CD4-positive, alpha-beta T cell treated with Interleukin-4 for 4 hours (primary cell): ENCODE results near the gene GMNC.

Experiments used
- DNase-seq: peaks from one replicate; pipeline ENCODE4 v3.0.0-alpha.2; 2020

Gene GMNC

DNA sequence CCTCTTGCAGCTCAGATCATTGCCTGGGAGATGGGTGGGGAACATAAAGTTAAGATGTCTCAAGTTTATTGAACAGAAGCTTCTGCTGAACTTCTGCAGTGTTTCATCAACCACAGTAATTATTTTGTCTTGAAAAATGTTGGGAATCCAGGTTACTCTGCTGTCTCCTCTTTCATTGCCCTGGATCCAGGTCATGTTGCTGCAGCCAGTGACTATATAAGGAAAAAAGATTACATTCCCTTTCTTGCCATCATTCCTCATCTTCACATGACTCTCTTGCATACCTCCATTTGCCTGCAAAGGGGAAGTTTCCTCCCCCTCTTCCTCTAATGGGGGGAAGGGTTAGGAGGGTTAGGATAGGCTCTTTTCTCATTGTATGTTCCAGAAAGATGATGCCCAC lies 15.1 kb downstream of the GMNC start:
- no peak for DNase-seq

DNA sequence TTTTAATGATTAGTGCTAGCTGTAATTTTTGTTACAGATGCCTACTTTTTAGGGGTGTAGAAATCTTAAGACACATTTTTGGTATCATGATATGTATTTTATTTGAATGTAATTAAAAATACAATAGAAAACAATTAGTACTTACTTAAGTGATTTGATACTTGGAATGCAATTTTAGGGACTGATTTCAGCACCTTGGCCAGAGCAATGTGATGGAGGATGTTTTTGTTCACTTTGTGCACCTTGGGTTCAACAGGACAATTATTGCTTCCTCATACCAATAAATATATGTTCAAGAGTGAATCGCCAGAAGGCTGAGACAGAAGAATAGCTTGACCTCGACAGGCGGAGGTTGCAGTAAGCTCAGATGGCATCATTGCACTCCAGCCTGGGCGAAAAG lies 22.3 kb downstream of the GMNC start:
- no peak for DNase-seq

DNA sequence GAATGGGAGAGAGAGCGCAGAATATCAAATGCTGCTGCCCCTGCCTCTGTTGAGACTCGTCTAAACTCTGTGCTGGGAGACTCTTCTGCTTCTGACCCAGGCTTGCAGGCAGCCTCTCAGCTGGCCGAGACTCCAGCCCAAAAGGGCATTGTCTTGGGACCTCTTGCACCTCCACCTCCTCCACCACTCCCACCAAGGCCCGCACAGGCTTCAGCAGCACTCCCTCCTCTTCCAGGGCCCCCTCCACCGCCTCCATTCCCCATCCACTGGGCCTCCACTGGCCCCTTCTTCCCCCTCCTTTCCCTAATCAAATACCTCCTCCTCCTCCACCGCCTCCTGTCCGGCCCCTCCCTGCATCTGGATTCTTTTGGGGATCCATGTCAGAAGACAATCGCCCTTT lies 31.3 kb downstream of the GMNC start:
- no peak for DNase-seq

GRCh38 chr3:190830031-190830430 lies 32.5 kb downstream of the GMNC start:
- DNase-seq: no peak

- DNase-seq: no peak
Measured at GRCh38 chr3:190826018-190826417, 36.5 kb downstream of the GMNC start.

DNA sequence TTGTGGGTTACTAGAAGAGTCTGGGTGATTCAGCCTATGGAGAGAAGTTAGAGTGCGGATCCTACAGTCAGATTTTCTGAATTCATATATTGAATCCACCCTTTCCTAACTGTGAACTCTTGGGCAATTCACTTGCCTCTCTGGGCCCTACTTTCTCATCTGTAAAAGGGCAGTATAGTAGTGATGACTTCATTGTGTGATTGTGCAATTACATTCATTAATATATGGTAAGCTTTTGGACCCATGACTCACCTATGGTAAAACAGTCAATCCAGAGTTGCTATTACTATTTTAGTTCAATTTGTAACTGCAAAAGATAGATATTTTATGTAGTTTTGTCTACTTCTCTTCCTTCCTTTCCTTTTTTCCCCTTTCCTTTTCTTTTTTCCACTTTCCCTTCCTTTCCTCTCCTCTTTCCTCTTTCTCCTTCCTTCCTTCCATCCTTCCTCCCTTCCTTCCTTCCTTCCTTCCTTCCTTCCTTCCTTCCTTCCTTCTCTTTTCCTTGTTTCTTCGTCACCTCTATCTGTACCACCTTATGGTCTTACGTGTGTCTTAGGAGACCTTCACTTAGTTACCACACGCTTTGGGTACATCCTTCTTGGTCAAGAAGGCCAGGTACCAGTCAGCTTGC lies 37.0 kb downstream of the GMNC start:
- no peak for DNase-seq

DNA sequence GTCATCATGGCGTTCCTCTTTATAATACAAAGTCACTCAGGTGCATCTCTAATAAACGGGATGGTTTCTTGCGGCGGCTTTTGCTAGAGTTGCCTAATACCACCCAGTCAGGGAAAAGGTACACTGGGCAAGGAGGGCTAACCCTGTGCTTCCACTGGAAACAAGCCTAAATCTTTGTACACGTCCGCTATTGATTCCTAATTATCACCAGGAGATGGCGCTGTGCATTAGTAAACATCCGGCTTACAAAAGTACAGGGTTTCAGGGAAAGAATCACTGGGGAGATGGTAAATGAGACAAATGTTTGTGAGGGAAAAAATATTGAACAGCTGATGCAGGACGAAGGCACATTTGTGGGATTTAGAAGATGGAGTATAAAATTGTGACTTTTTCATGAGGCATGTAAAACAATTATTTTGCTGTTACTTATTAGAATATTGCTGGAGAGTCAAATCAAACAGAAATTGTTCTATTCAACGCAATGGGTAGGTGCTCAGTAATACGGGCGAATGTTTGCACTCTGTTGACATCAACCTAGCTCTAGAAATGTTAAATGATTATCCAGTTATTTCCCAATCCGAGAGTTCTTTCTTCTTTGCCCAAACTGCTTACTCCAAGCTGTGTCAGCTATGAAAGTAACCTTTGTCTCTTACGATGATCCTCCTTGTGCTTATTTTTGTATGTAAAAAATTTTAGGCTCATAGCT lies 50.6 kb downstream of the GMNC start:
- no peak for DNase-seq

DNA sequence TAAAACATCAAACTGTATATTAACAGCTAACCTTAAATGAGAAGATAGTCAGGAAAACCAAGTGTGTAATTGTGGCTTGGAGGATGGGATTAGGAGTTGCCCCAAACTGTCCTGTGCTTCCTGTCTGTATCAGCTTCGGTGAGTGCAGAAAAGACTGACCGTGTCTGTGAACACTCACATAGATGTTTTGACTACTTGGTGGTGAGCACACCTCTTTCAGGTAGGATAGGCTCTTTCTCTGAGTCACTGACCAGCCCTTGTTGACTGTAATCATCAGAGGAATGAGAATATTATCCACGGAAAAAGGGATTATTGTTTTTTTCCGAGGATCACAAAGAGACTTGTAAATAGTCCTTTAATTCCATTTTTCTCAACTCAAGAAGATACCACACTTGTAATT lies 51.5 kb downstream of the GMNC start:
- DNase-seq: no peak

GRCh38 chr3:190809351-190809750 lies 53.1 kb downstream of the GMNC start:
- no peak for DNase-seq

GRCh38 chr3:190807719-190808375 lies 54.6 kb downstream of the GMNC start:
- no peak for DNase-seq
